Measurements from ENCODE around the gene SYAP1.
"Not testable (repeated sequence)": the region's sequence is repeated elsewhere in the genome, so short reads cannot be mapped to it uniquely, and the experiment has no call there.

The SYAP1 gene, protein sequence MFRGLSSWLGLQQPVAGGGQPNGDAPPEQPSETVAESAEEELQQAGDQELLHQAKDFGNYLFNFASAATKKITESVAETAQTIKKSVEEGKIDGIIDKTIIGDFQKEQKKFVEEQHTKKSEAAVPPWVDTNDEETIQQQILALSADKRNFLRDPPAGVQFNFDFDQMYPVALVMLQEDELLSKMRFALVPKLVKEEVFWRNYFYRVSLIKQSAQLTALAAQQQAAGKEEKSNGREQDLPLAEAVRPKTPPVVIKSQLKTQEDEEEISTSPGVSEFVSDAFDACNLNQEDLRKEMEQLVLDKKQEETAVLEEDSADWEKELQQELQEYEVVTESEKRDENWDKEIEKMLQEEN

DNA sequence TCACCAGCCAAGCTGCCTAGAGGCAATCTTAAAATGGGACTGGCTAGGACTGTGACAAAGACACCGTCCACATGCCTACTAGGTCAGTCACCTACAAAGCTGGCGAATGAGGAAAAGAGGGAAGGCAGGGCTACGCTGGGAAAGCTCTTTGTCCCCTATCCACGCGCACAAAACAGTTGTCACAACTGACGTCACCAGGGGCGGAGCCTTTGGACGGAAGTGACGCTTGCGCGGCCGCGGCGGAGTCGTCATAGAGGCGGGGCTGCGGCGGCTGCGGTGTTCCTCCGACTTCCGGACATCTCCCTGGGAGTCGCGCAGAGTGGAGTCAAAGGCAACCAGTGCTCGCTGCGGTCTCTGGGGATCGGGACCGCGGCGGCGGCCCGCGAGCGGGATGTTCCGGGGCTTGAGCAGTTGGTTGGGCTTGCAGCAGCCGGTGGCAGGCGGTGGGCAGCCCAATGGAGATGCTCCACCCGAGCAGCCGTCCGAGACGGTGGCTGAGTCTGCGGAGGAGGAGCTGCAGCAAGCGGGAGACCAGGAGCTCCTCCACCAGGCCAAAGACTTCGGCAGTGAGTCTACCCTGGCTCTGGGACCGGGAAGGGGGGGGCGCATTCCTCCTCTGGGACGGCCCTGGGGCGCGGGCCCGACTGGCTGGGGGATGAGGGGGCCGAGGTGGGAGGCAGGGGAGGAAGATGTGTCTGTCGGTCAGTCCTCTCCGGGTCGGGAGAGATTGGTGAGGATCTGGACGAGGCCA is at the start of gene SYAP1:
Gene SYAP1, plus strand, starts transcription at position 279 of the 751 bp plus-strand sequence. Its CDS starts 113 bp downstream, at position 392.
- DNase-seq (ENCODE audit: low read depth, low spot score): peak; percentile 99

DNA sequence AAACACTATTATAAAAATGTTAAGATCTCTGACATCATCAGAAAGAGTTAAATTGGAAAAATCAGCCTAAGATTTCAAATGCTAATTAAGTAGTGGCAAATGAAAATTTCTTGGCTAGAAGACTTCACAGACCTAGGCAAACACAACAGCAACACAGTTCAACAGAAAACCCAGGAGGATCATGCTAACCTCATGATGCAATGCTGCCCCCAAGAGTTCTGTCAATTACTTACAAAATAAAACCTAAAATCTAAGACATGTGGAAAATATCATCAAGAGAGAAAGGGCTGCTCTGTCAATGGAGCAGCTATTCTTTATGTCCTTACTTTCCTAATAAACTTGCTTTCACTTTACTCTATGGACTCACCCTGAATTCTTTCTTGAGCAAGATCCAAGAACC is 48.4 kb upstream of the SYAP1 start:
- peak; percentile 41 for DNase-seq (ENCODE audit: low read depth, low spot score)

DNA sequence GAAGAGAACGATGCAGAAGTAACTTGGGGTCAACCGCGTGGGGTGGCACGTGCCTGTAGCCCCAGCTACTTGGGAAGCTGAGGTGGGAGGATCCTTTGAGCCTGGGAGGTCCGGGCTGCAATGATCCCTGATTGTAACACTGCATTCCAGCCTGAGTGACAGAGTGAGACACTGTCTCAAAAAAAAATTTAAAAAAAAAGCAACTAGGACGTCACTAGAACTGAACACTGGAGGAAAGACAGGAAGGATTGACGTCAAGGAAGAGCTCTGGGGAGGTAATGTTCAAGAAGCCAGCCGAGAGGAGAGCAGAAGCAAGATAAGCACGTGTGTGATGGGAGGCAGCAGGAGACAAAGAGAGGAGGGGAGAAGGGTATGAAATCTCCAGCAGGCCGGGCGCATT is 40.7 kb upstream of the SYAP1 start:
- DNase-seq (ENCODE audit: low read depth, low spot score): no peak

DNA sequence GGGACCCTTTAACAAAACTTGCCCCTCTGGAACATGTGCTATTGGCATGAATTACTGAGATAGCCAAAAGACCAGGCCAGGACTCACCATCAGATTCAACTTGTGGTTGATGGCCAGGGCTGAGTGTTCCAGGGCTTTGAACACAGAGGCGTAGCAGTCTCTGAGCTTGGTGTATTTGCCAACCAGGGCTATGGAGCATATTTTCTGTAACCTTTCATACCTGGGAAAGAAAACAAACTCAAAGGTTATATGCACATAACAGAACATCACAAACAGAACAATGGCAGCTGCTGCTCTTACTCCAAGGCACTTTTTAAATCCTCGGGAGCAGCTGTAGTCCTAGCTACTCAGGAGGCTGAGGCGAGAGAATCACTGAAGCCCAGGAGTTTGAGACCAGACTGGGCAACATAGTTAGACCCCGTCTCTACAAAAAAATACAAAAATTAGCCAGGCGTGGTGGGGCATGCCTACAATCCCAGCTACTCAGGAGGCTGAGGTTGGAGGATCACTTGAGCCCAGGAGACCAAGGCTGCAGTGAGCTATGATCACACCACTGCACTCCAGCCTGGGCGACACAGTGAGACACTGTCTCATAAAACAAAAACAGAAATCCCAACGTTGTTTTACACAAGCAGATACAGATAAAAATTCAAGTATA is 36.3 kb upstream of the SYAP1 start:
- no peak for DNase-seq (ENCODE audit: low read depth, low spot score)

DNA sequence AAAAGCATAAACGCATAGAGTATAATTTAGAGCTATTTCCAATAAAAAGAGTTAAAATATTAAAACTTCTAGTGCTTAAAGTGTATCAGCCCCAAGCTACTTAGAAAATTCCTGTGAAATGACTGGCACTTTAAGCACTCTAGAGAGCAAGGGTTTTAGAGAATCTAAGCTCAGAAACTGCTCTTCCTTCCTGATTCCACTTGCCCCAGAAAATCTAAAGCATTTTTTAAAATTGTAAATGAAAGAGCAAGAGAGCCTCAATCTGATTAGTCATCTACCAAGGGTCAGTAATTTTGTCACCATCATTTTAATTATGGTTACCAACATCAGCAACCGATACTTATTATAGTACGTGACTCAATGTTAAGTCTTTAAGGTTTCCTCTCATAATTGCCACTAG is 31.9 kb upstream of the SYAP1 start:
- no peak for DNase-seq (ENCODE audit: low read depth, low spot score)

DNA sequence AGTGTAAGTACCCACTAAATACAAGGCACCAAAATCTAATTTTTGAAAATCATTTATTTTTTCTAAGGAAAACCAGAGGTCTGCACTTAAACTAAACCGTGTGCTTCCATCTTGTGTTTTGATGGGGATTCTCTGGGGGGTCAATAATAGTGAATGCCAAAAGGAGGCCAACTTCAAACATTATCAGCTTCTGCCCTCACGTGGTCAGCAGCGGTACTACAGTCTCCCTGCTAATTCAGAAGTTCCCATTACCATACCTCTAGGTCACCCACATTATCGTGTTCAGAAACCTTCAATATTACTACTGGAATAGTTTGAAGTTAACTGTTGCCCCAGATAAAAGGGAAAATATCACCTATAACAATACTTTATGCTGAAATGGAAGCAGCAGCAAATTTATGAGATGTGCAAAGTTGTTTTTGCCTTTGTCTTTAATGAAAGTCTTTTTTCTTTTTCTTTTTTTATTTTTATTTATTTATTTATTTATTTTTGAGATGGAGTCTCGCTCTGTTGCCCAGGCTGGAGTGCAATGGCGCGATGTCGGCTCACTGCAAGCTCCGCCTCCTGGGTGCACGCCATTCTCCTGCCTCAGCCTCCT is 24.2 kb upstream of the SYAP1 start:
- DNase-seq (ENCODE audit: low read depth, low spot score): peak; percentile 72

DNA sequence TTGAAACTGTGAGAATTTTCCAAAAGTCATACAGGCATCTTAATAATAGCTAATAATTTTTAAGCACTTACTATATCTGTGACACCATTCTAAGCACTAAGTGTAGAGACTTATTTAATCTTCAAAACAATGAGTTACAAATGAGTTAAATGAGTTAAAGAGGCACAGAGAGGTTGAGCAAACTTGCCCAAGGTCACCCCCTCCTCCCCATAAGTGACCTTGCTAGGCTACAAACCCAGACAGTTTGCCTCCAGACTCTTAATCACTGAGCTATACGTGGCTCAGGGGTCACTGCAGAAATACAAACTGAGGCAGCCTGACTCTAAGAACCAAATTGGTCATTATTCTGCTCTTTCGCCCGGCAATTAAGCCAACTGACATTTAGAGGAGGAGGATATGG is 22.5 kb upstream of the SYAP1 start:
- no peak for DNase-seq (ENCODE audit: low read depth, low spot score)

DNA sequence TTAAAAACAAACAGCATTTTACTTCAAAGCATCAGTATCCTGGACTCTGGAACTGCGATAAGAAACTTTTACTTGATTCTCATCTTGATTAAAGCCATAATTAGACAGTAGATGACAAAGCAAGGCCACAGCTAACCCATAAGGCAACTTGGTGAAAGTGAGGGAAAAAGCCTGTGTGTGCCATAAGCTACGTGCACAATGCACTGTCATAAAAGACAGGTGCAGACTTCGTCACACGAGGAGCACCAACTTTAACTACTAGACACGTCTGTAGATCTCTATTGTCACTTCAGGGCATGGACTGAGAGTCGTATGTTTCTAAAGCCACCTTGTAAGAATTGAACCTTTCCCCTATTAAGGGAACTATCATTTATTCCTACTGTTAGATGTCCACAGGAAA is 20.0 kb upstream of the SYAP1 start:
- DNase-seq (ENCODE audit: low read depth, low spot score): no peak

DNA sequence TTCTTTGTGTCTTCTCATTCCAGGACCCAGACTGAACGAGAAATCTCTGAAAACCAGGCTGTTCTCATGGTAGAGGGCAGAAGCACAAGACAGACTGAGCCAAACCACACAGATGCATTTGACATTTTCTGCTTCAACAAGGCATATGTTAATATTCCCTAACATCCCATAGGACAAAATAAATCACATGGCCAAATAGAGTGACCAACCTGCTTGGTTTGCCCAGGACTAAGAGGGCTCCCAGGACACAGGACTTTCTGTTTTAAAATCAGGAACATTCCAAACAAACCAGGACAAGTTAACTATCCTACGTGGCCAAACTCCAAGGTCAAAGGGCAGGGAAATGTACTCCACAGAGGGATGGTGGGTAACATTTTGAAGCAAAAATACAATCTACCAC is 18.7 kb upstream of the SYAP1 start:
- DNase-seq (ENCODE audit: low read depth, low spot score): no peak

DNA sequence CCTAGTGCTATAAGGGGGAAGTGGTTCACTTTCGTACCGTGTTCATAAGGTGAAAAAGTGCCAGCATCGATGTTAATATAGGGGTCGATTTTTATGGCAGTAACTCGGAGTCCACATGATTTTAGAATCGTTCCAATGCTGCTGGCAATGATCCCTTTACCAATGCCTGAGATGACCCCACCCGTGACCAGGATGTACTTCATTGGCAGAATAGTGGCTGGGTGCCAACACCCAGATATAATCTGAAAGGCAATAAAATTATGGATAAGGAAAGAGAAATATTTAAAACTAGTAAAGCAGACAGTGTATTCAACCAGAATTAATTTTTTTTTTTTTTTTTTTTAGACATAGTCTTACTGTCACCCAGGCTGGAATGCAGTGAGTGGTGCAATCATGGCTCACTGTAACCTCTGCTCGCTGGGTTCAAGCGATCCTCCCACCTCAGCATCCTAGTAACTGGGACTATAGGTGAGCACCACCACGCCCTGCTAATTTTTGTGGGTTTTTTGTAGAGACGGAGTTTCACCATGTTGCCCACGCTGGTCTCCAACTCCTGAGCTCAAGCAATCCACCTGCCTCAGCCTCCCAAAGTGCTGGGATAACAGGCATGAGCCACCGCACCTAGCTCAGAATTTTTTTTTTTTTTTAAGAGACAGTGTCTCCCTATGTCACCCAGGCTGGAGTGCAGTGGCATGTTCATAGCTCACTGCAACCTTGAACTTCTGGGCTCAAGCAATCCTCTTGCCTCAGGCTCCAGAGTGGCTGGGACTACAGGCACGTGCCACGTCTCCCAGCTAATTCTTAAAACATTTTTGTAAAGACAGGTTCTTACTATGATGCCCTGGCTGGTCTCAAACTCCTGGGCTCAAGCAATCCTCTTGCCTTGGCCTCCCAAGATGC is 16.5 kb upstream of the SYAP1 start:
- no peak for DNase-seq (ENCODE audit: low read depth, low spot score)

DNA sequence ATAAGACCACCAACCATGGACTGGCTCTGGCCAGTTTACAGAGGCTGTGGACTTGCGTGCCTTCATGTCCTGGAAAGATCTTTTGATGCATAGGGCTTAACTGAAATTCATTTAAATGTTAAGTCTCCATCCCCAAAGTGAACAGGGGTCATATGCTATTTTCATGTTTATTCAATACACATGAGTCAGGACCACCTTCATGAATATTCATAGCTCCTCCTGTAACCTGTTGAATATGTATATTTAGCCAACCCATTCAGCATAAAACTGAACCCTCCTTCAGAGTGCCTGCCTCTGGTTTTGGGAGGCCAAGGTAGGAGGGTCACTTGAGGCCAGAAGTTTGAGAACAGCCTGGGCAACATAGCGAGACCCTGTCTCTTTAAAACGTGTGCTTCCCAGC is 14.0 kb upstream of the SYAP1 start:
- no peak for DNase-seq (ENCODE audit: low read depth, low spot score)

DNA sequence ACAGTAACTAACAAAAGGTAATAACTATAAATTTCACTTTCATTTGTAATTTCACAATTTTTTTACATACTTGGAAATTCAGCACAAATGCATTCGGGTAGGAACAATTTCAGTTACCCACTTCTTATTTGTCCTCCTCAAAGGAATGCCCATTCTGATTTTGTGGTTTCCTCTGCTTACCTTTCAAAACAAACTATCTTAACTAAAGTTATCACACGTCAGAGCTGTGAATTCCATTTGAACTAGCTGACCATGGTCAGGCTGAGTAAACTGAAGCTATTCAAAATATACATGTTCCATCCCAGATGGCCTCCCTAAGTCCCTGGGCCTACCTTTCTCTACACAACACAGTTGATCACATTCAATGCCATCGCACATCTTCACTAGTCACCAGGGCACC is 11.4 kb upstream of the SYAP1 start:
- no peak for DNase-seq (ENCODE audit: low read depth, low spot score)

DNA sequence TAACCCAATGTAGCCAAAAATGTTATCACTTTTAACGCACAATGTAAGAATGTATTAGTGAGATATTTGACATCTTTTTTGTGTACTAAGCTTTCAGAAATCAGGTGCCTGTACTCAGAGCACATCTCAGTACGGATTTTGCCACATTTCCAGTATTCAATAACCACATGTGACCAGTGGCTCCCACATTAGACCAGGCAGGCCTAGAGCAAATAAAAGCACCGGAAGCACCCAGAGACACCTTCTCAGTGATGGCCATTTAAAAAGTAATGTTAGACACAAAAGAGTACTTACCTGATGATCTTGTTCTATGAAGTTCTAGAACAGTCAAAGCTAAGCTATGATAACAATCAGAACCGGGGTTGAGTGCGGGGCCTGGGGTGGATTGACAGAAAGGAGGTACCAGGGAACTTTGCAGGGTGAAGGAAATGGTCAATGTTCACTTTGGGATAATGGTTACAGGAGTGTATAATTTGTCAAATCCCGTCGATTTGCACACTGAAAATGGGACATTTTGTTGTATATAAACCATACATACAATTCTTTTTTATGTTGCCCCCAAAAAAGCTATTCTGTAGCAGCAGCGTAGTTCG is 8.1 kb upstream of the SYAP1 start:
- no peak for DNase-seq (ENCODE audit: low read depth, low spot score)

DNA sequence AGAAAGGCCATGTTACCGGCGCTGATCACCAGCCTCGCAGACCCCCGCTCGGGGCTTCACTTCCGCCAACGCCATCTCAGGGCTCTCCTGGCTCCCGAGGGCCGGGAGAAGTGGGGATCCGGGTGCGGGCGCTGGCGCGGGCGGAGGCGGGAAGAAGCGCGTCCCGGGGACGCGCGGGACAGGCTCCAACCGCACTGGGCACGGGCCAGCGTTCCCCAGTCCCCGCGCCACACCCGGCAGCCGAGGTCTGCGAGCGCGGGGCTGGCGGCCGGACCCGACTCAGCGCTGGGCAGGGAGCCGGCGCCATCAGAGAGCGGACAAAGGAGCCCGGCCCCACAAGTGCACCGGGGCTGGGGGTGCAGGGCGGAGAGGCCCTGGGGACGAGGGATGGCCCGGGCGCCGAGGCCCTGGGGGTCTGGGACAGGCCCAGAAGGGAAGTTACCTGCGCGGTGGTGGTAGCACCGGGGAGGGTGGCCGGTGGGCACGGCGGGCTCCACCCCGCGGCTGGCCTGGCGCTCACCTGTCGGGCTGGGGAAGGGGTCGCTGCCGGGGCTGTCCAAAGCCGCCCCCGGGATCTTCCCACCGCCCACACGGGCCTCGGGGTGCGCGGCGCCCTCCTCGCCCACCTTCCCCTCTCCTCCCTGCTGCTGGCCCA is 7.4 kb upstream of the SYAP1 start:
- no peak for DNase-seq (ENCODE audit: low read depth, low spot score)

DNA sequence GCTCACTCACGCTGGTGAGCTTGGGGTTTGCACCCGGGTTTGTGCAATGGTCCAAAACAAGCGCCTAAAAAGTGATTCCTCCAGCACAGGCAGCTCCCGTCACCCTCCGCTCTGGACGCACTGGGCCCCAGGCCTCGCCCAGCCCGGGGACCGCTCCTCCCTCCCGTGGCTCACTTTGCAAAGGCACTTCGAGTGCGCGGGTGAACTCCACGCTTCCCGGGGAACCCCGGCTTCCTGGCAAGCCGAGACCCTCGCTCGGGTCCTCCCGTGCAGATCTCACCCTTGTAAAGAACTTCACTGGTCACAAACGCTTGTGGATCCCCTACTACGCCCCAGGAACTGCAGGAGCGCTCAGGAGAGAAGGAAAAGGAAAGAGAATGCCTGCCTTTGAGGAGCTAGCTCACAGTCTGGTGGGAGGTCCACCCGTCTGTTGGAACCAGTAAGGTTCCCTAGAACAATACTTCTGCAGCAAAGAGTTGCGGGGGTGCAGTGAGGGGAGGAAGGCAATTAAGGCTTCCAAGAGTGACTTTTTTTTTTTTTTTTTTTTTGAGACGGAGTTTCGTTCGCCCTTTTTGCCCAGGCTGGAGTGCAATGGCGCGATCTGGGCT is 6.8 kb upstream of the SYAP1 start, which contains the start of gene CTPS2:
Gene CTPS2, minus strand, starts transcription at position 122 of the 608 bp plus-strand sequence. CDS start 9,767 bp downstream, outside the sequence.
- peak; percentile 84 for DNase-seq (ENCODE audit: low read depth, low spot score)

DNA sequence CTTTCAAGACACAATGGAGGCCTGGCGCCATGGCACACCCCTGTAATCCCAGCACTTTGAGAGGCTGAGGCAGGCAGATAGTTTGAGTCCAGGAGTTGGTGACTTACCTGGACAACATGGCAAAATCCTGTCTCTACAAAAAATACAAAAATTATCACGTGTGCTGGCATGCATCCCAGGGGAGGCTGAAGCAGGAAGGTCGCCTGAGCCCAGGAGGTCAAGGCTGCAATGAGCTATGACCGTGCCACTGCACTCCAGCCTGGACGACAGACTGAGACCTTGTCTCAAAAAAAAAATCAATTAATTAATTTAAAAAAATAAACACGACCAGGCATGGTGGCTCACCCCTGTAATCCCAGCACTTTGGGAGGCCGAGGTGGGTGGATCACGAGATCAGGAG is 4.9 kb upstream of the SYAP1 start:
- DNase-seq (ENCODE audit: low read depth, low spot score): no peak

DNA sequence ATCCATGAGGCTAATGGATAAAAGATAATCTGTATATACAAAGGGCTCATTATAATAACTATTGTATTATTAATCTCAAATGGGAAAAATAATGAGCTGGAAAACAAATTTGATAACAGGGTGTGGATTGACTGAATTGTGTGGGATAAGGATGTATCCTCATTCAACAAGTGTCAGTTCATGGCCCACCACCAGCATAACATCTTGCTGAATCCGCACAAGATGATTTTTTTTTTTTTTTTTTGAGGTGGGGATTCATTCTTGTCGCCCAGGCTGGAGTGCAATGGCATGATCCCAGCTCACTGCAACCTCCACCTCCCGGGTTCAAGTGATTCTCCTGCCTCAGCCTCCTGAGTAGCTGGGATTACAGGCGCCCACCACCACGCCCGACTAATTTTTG is 3.8 kb upstream of the SYAP1 start:
- DNase-seq (ENCODE audit: low read depth, low spot score): not testable (repeated sequence)

DNA sequence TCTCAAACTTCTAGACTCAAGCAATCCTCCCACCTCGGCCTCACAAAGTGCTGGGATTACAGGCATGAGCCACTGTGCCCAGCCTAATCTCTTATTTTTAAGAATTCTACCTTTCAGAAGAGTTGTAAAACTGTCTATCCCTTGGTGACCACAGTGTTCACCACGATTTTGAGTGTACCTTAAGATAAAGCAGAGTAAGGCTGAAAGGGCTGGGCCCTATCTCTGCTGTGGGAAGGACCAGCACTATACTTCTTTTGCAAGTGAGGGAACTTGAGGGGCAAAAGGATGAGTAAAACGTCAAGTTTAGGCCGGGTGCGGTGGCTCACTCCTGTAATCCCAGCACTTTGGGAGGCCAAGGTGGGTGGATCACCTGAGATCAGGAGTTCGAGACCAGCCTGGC is 3.0 kb upstream of the SYAP1 start:
- not testable (repeated sequence) for DNase-seq (ENCODE audit: low read depth, low spot score)

DNA sequence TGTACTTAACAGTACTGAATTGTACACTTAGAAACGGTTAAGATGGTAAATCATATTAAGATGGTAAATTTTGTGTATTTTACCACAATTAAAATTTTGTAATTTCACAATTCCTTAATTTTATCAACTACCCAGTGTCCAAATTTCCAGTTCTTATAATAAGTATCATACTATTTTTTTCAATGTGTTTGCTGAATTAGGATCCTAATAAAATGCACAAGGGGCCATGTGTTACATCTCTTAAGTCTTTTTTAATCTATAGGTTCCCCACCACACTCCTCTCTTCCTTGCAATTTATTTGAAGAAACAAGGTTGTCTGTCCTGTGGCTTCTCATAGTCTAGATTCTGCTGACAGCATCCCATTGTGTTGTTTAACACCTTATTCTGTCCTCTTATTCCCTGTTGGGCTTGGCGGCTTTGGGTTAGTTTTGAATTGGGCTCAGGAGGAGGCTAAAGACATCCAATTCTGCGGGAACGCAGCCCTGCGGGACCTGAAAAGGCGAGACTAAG is 533 bp upstream of the SYAP1 start:
- no peak for DNase-seq (ENCODE audit: low read depth, low spot score)
